HCT116 (cell line): Measurements from ENCODE around the gene FMO5.

ENCODE experiments used
- POLR2A ChIP-seq: IDR thresholded peaks from 2 replicates; pipeline ENCODE4 v1.7.0; 2011; ENCODE audit warnings: borderline replicate concordance; ENCODE audit not compliant: insufficient read depth, insufficient read length; ENCODE audit errors: extremely low read depth
- TF ChIP-seq, protein P1 (sequence below), 3 experiments: fragments of 200-600 bp in 1 of 3; sonication (generic) in 1 of 3; IDR thresholded peaks in 2 of 3; conservative IDR thresholded peaks in 1 of 3; 2 replicates each; pipeline ENCODE4 v1.5.1; 2012 to 2017; ENCODE audit warnings: low read depth in 2 of 3, low read length in 2 of 3, antibody characterized with exemption in 1 of 3, borderline replicate concordance in 1 of 3, control low read depth in 1 of 3, mild to moderate bottlenecking in 1 of 3, mixed read lengths in 1 of 3, mixed run types in 1 of 3, moderate library complexity in 1 of 3; ENCODE audit not compliant: insufficient read depth in 1 of 3
- TF ChIP-seq, protein P2 (sequence below): IDR thresholded peaks from 2 replicates; pipeline ENCODE4 v1.6.1; 2011; ENCODE audit warnings: mild to moderate bottlenecking, low read length, moderate library complexity; ENCODE audit not compliant: insufficient replicate concordance; ENCODE audit errors: extremely low read depth

DNA sequence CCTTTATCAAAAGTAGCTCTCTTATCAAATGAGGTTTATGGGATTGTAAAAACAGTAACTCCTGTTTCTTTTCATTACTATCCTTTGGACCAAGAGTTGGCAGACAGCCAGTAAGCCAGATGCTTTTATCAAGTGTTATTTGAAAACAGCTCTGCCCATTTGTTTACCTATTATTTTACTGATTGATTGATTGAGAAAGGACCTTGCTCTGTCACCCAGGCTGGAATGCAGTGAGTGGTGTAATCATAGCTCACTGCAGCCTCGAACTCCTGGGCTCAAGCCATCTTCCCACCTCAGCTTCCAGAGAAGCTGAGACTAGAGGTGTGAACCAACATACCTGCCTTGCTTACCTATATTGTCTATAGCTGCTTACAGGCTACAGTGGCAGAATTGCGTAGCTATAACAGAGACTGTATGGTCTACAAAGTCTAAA, 56.5 kb downstream of the FMO5 start:
- TF ChIP-seq, protein P1, sequence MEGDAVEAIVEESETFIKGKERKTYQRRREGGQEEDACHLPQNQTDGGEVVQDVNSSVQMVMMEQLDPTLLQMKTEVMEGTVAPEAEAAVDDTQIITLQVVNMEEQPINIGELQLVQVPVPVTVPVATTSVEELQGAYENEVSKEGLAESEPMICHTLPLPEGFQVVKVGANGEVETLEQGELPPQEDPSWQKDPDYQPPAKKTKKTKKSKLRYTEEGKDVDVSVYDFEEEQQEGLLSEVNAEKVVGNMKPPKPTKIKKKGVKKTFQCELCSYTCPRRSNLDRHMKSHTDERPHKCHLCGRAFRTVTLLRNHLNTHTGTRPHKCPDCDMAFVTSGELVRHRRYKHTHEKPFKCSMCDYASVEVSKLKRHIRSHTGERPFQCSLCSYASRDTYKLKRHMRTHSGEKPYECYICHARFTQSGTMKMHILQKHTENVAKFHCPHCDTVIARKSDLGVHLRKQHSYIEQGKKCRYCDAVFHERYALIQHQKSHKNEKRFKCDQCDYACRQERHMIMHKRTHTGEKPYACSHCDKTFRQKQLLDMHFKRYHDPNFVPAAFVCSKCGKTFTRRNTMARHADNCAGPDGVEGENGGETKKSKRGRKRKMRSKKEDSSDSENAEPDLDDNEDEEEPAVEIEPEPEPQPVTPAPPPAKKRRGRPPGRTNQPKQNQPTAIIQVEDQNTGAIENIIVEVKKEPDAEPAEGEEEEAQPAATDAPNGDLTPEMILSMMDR (IDR thresholded peaks at IDR 0.05 in 2 of 3, conservative IDR thresholded peaks at IDR 0.05 in 1 of 3; ENCODE audit: borderline replicate concordance in 1 of 3, insufficient read depth in 1 of 3, low read depth in 2 of 3, low read length in 2 of 3) = no peak
- TF ChIP-seq POLR2A = no peak
- TF ChIP-seq, protein P2, sequence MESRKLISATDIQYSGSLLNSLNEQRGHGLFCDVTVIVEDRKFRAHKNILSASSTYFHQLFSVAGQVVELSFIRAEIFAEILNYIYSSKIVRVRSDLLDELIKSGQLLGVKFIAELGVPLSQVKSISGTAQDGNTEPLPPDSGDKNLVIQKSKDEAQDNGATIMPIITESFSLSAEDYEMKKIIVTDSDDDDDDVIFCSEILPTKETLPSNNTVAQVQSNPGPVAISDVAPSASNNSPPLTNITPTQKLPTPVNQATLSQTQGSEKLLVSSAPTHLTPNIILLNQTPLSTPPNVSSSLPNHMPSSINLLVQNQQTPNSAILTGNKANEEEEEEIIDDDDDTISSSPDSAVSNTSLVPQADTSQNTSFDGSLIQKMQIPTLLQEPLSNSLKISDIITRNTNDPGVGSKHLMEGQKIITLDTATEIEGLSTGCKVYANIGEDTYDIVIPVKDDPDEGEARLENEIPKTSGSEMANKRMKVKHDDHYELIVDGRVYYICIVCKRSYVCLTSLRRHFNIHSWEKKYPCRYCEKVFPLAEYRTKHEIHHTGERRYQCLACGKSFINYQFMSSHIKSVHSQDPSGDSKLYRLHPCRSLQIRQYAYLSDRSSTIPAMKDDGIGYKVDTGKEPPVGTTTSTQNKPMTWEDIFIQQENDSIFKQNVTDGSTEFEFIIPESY = no peak
